ENCODE data around the gene PLEKHG3.

The PLEKHG3 gene

DNA sequence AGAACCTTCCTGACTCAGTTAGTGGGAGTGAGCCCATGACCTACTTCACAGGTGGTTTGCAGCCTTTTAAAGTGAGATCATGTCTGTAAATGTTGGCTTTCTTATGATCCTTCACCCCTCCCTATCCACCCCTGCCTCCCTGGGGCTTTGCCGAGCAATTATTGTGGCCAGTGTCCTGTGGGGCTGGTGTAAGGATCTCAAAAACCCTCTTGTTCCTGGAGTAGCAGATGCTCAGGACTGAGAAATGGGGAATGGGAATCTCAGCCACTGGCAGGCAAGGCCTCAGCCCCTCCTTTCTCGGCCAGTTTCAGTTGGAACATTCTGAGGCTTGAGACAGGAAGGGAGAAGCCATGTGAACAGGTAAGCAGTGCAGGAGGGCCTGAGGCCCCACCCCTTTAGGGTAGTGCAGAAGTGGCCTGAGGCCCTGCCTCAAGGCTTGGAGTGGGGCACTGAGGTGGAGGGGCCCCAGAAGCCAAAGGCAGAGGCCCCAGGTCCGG is 53.8 kb downstream of the PLEKHG3 start:
- TF ChIP-seq FOXA1 (IDR thresholded peaks at IDR 0.05), result no peak
- no peak for TF ChIP-seq FOXK2 (IDR thresholded peaks at IDR 0.05)
- TF ChIP-seq NFRKB (IDR thresholded peaks at IDR 0.05), result no peak
- TF ChIP-seq BHLHE40 (IDR thresholded peaks at IDR 0.05; ENCODE audit: borderline replicate concordance), result no peak
- TF ChIP-seq PKNOX1 (IDR thresholded peaks at IDR 0.05), result no peak
- no peak for TF ChIP-seq ARNT (IDR thresholded peaks at IDR 0.05)
- TF ChIP-seq TARDBP (IDR thresholded peaks at IDR 0.05), result no peak
- TF ChIP-seq LEF1 (IDR thresholded peaks at IDR 0.05; ENCODE audit: borderline replicate concordance), result no peak
- no peak for TF ChIP-seq FOXM1 (IDR thresholded peaks at IDR 0.05; ENCODE audit: borderline replicate concordance)
- no peak for TF ChIP-seq HDGF (IDR thresholded peaks at IDR 0.05; ENCODE audit: borderline replicate concordance)
- no peak for TF ChIP-seq ZNF384 (IDR thresholded peaks at IDR 0.05)
- TF ChIP-seq CTBP1 (IDR thresholded peaks at IDR 0.05; ENCODE audit: borderline replicate concordance), result no peak
- TF ChIP-seq ELF4 (IDR thresholded peaks at IDR 0.05), result no peak
- TF ChIP-seq L3MBTL2 (conservative IDR thresholded peaks at IDR 0.05), result no peak
- TF ChIP-seq SP1 (IDR thresholded peaks at IDR 0.05), result no peak
- TF ChIP-seq SUZ12 (IDR thresholded peaks at IDR 0.05), result no peak
- ChIA-PET CTCF (interaction anchor here (0.8 kb wide), 1 partner anchor 8 kb away, joined by 6 read pairs; no protein-coding TSS in a partner anchor), POLR2A (interaction anchor here (0.6 to 1.2 kb wide), 2 partner anchors 51 to 54 kb away, joined by 3 read pairs; partner anchors contain the start of gene PLEKHG3)
- no peak for DNase-seq (ENCODE audit: extremely low spot score)

DNA sequence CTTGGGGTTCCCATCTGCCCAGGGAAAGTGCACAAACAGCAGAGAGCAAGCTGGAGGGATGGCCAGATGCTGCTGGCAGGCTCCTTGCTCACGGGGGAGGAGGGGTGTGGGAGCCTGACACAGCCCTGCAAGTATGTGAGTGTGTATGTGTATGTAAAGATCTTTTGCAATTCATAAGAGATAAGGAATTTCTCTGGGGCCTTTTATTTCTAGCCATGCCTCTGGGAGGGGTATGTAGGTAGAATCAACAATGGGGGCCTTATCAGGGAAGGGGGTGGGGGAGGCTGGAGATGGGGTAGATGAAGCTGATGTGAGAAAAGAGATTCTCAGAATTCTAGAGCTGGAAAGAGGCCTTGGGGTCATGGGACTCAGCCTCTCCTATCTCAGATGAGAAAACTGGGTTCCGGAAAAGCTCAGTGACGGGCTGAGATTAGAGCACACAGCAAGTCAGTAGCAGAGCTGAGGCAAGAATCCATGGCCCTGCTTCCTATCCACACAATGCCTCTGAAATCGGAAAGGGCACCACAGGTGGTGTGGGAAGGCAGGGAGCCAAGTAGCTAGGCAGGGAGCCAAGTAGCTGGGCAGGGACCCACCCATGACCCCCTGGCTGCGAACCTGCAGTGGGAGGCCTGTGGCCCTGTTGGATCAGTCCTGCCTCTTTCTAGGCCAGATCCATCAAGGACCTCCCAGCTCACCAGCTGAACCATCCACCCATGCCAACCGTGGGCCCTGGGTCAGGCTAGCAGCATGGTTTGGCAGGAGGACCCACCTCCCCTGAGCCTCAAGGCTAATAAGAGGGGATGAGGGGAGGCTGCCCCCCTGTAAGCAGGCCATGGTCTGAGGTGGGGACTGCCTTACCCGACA is 54.7 kb downstream of the PLEKHG3 start:
- no peak for DNase-seq (ENCODE audit: extremely low spot score)
- ChIA-PET POLR2A (interaction anchor here (1.2 kb wide), 1 partner anchor 51 kb away, joined by 3 read pairs; no protein-coding TSS in a partner anchor), CTCF (interaction anchor here (0.6 to 0.8 kb wide), 3 partner anchors 9 to 84 kb away, joined by 3 to 6 read pairs (median 4); no protein-coding TSS in a partner anchor)

DNA sequence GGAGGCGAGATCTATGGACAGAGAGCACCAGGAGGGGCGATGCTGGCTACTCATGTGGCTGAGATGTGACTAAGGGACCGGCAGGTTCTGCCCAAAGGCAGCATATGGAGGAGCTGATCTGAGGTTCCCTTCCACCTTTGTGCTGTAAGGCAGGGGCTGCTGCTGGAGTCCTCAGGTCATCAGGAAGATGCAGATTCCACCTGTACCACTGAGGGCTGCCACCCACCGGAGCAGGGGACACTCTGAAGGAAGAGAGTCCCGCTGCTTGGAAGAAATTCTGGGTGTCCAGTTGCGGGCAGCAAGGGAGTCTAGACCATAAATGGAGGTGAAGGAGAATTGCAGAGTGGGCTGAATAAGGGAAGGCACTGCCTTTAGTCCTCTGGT is 55.3 kb downstream of the PLEKHG3 start:
- ChIA-PET POLR2A (interaction anchor here (1.2 kb wide), 1 partner anchor 52 kb away, joined by 3 read pairs; no protein-coding TSS in a partner anchor), CTCF (interaction anchor here (0.6 kb wide), 1 partner anchor 84 kb away, joined by 3 read pairs; no protein-coding TSS in a partner anchor)
- no peak for DNase-seq (ENCODE audit: extremely low spot score)
- TF ChIP-seq FOXK2 (IDR thresholded peaks at IDR 0.05) (no peak), CTBP1 (IDR thresholded peaks at IDR 0.05; ENCODE audit: borderline replicate concordance) (no peak), FOXA1 (IDR thresholded peaks at IDR 0.05) (no peak), ELF4 (IDR thresholded peaks at IDR 0.05) (no peak)

More for the DNA sequence above, 54.7 kb downstream of the PLEKHG3 start:
- TF ChIP-seq NFRKB (IDR thresholded peaks at IDR 0.05) (no peak), FOXM1 (IDR thresholded peaks at IDR 0.05; ENCODE audit: borderline replicate concordance) (no peak), HDGF (IDR thresholded peaks at IDR 0.05; ENCODE audit: borderline replicate concordance) (no peak), ZNF384 (IDR thresholded peaks at IDR 0.05) (no peak), L3MBTL2 (conservative IDR thresholded peaks at IDR 0.05) (no peak), CTBP1 (IDR thresholded peaks at IDR 0.05; ENCODE audit: borderline replicate concordance) (no peak), SUZ12 (IDR thresholded peaks at IDR 0.05) (no peak), ELF4 (IDR thresholded peaks at IDR 0.05) (no peak), BHLHE40 (IDR thresholded peaks at IDR 0.05; ENCODE audit: borderline replicate concordance) (no peak), ARNT (IDR thresholded peaks at IDR 0.05) (no peak), PKNOX1 (IDR thresholded peaks at IDR 0.05) (no peak), LEF1 (IDR thresholded peaks at IDR 0.05; ENCODE audit: borderline replicate concordance) (no peak), FOXK2 (IDR thresholded peaks at IDR 0.05) (no peak)

DNA sequence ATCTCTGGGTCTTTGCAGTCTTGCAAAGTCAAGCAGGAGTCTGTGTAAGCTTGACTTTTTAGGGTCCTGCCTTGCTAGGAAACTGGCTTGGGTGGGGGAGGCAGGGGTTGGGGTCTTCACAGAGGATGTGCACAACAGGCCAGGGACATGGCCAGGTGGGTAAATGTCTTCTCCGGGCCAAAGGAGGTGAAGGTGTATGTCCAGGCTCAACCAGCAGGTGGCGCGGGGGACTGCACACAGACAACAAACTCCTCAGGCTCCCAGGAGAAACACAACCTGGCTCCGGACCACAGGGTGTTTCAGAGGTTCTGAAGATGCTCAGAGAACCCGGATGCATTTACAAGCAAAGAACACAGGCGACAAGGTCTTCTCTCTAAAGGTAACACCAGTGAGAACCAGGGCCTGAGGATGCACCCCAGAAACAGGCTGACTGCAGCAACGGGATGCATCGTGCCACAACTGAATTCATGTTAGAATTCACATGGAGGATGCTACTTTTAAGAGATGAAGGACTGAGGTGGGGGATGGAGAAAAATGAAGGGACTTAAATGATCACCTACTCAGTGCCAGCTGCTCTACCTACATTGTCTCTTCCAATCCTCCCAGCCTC is 56.0 kb downstream of the PLEKHG3 start:
- peak; percentile 82 for DNase-seq (ENCODE audit: extremely low spot score)
- POLR2A ChIA-PET, result no interaction called here
- CTCF ChIA-PET, result interaction anchor here (0.6 to 1.8 kb wide), 4 partner anchors 9 to 149 kb away, joined by 3 read pairs; no protein-coding TSS in a partner anchor
- no peak for TF ChIP-seq ARNT (IDR thresholded peaks at IDR 0.05)

- TF ChIP-seq PKNOX1 (IDR thresholded peaks at IDR 0.05) (no peak), BHLHE40 (IDR thresholded peaks at IDR 0.05; ENCODE audit: borderline replicate concordance) (no peak), CTBP1 (IDR thresholded peaks at IDR 0.05; ENCODE audit: borderline replicate concordance) (no peak), ELF4 (IDR thresholded peaks at IDR 0.05) (no peak), NFRKB (IDR thresholded peaks at IDR 0.05) (no peak), ARNT (IDR thresholded peaks at IDR 0.05) (no peak), SP1 (IDR thresholded peaks at IDR 0.05) (no peak), FOXK2 (IDR thresholded peaks at IDR 0.05) (no peak), HDGF (IDR thresholded peaks at IDR 0.05; ENCODE audit: borderline replicate concordance) (no peak), FOXM1 (IDR thresholded peaks at IDR 0.05; ENCODE audit: borderline replicate concordance) (no peak), L3MBTL2 (conservative IDR thresholded peaks at IDR 0.05) (no peak), FOXA1 (IDR thresholded peaks at IDR 0.05) (no peak), LEF1 (IDR thresholded peaks at IDR 0.05; ENCODE audit: borderline replicate concordance) (no peak), TARDBP (IDR thresholded peaks at IDR 0.05) (no peak), SUZ12 (IDR thresholded peaks at IDR 0.05) (no peak), ZNF384 (IDR thresholded peaks at IDR 0.05) (no peak)
- CTCF ChIA-PET, result interaction anchor here (0.6 to 2.4 kb wide), 4 partner anchors 8 to 149 kb away, joined by 3 to 8 read pairs (median 3); no protein-coding TSS in a partner anchor
- POLR2A ChIA-PET, result no interaction called here
- no peak for DNase-seq (ENCODE audit: extremely low spot score)
These were observed 56.7 kb downstream of the PLEKHG3 start for GRCh38 chr14:64760916-64761315.
